Body of pancreas (tissue), 4 donors: ENCODE results near the gene SH3BP4. TPM values are rescaled to one million over a fixed set of nuclear protein-coding genes. Genes with fewer than 3 reads are reported as not detected.

Source experiments
- ATAC-seq: fragments of 150-250 bp; one replicate; pipeline ENCODE4 v1.9.1; 2016
- DNase-seq, 4 donors: peaks; one replicate each; pipeline ENCODE4 v3.0.0-alpha.2; 2019
- H3K27ac ChIP-seq, 4 donors: fragments of 200-600 bp; sonication (generic); 1 replicate in 3 of 4; 2 replicates in 1 of 4; pipeline versions ENCODE4 v1.5.1 to v1.6.1; 2016 to 2019; ENCODE audit warnings: mild to moderate bottlenecking in 1 of 4, mixed read lengths in 1 of 4, moderate library complexity in 1 of 4
- H3K27me3 ChIP-seq, 2 donors: fragments of 200-600 bp; sonication (generic); one replicate each; pipeline ENCODE4 v1.6.0; 2016; ENCODE audit warnings: mild to moderate bottlenecking in 1 of 2
- H3K36me3 ChIP-seq, 2 donors: fragments of 200-600 bp; sonication (generic); replicated peaks in 1 of 2; 2 replicates each; pipeline ENCODE4 v1.5.1; 2016; ENCODE audit warnings: low read depth in 2 of 2; ENCODE audit not compliant: insufficient read depth in 1 of 2
- H3K4me1 ChIP-seq: fragments of 200-600 bp; sonication (generic); one replicate; pipeline ENCODE4 v1.6.0; 2016
- H3K4me3 ChIP-seq, 2 donors: fragments of 200-600 bp; sonication (generic); 1 replicate in 1 of 2; 2 replicates in 1 of 2; pipeline ENCODE4 v1.5.1; 2016 to 2019
- H3K9me3 ChIP-seq, 3 donors: fragments of 200-600 bp; sonication (generic); 1 replicate in 2 of 3; 2 replicates in 1 of 3; pipeline ENCODE4 v1.5.1; 2016
- POLR2A ChIP-seq, 3 donors: fragments of 450-650 bp; IDR thresholded peaks; one replicate each; pipeline ENCODE4 v1.6.1; 2016; ENCODE audit warnings: antibody characterized with exemption in 3 of 3, mild to moderate bottlenecking in 2 of 3
- WGBS, 2 donors: methylation state at CpG; one replicate each; pipeline ENCODE4 v1.1.5; 2017; 5-methylcytosine and 5-hydroxymethylcytosine counted together
- intact Hi-C: fragments of 100-400 bp; cut with DNase I; formaldehyde crosslinking; loops from one replicate; pipeline ENCODE4 v1.15.1; 2023
- total RNA-seq, 2 donors: library from RNA; depleted of rRNA; stranded (reverse); fragments of >200 nt; gene quantifications; one replicate each; pipeline ENCODE4 v1.1.0, GENCODE V29; 2016
- TF ChIP-seq, protein P1 (sequence below), 7 experiments: fragments of 450-650 bp in 4 of 7; fragments of 200-600 bp in 3 of 7; sonication (generic) in 3 of 7; IDR thresholded peaks; one replicate each; pipeline ENCODE4 v1.5.1; 2016 to 2019; ENCODE audit warnings: antibody characterized with exemption in 7 of 7

SH3BP4 gene
- total RNA-seq, 2 donors from 2014 or later, result 62.6 to 71.9 TPM

- Histone ChIP-seq H3K36me3 (no peaks in the 10 kb centered on the region), H3K4me3 (no peak overlapping the region), H3K4me1 (peaks cover 98% of the 10 kb centered on the region)
These were observed 53.9 kb downstream of the SH3BP4 start for GRCh38 chr2:235005603-235006259.

GRCh38 chr2:235006461-235006860, 54.6 kb downstream of the SH3BP4 start:
- ATAC-seq (no peak), DNase-seq (no peak)
- Histone ChIP-seq H3K4me3 (no peak overlapping the region), H3K4me1 (peaks cover 98% of the 10 kb centered on the region), H3K36me3 (no peaks in the 10 kb centered on the region), H3K9me3 (no peaks in the 10 kb centered on the region), H3K27me3 (no peaks in the 10 kb centered on the region), H3K27ac (peak overlapping the region; percentile 91 to 95 (median 92))
- intact Hi-C loops, result no loop called here
- TF ChIP-seq, protein P1, sequence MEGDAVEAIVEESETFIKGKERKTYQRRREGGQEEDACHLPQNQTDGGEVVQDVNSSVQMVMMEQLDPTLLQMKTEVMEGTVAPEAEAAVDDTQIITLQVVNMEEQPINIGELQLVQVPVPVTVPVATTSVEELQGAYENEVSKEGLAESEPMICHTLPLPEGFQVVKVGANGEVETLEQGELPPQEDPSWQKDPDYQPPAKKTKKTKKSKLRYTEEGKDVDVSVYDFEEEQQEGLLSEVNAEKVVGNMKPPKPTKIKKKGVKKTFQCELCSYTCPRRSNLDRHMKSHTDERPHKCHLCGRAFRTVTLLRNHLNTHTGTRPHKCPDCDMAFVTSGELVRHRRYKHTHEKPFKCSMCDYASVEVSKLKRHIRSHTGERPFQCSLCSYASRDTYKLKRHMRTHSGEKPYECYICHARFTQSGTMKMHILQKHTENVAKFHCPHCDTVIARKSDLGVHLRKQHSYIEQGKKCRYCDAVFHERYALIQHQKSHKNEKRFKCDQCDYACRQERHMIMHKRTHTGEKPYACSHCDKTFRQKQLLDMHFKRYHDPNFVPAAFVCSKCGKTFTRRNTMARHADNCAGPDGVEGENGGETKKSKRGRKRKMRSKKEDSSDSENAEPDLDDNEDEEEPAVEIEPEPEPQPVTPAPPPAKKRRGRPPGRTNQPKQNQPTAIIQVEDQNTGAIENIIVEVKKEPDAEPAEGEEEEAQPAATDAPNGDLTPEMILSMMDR (IDR thresholded peaks at IDR 0.05), result no peak
- TF ChIP-seq POLR2A (IDR thresholded peaks at IDR 0.05), result no peak
- 64 to 78% methylated on average over 4 to 10 of the region's 10 CpGs for WGBS, 2 donors

More at GRCh38 chr2:235005603-235006259, 53.9 kb downstream of the SH3BP4 start:
- peak overlapping the region; percentile 91 to 95 (median 92) for H3K27ac ChIP-seq
- ATAC-seq, result peak; percentile 60
- 10 to 40% methylated on average over 9 to 20 of the region's 20 CpGs for WGBS, 2 donors
- peak in 2 of 3 donors; percentile 32 to 44 for TF ChIP-seq POLR2A (IDR thresholded peaks at IDR 0.05)
- TF ChIP-seq, protein P1 (IDR thresholded peaks at IDR 0.05), result peak in 6 of 7 experiments; percentile 19 to 65 (median 54)
- no peaks in the 10 kb centered on the region for H3K27me3 ChIP-seq
- intact Hi-C loops, result no loop called here
- no peaks in the 10 kb centered on the region for H3K9me3 ChIP-seq
- DNase-seq, result peak; percentile 85 to 91 (median 89)

DNA sequence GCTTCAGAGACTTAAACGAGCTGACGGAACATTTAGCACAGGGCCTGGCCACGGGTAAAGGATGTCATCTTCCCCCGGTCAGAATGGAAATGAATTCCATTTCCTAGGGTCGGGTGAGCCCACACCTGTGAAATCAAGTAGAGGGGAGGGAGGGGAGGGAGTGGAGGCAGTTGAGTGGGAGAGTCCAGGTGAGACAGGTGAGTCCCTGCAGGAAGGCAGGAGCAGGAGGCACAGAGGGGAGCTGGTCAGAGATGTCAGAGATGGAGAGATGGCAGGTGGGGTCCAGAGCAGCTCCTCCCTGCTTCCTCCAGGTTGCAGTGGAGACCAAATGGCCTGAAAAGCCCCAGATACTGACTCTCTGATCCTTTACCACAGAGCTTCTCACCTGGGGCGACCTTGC, 55.2 kb downstream of the SH3BP4 start:
- 52 to 54% methylated on average over 6 of the region's 6 CpGs for WGBS, 2 donors
- intact Hi-C loops, result no loop called here
- H3K27ac ChIP-seq, result peak overlapping the region; percentile 91 to 95 (median 92)
- no peak for ATAC-seq
- no peak for TF ChIP-seq POLR2A (IDR thresholded peaks at IDR 0.05)
- TF ChIP-seq, protein P1 (IDR thresholded peaks at IDR 0.05), result no peak
- no peaks in the 10 kb centered on the region for H3K27me3 ChIP-seq
- H3K4me1 ChIP-seq, result peaks cover 98% of the 10 kb centered on the region
- no peaks in the 10 kb centered on the region for H3K36me3 ChIP-seq
- H3K4me3 ChIP-seq, result no peak overlapping the region
- no peak for DNase-seq
- no peaks in the 10 kb centered on the region for H3K9me3 ChIP-seq

- no peaks in the 10 kb centered on the region for H3K9me3 ChIP-seq
- 63 to 73% methylated on average over 18 to 25 of the region's 25 CpGs for WGBS, 2 donors
- H3K27me3 ChIP-seq, result no peaks in the 10 kb centered on the region
- DNase-seq, result no peak
- TF ChIP-seq, protein P1 (IDR thresholded peaks at IDR 0.05), result no peak
- no peak for TF ChIP-seq POLR2A (IDR thresholded peaks at IDR 0.05)
- intact Hi-C loops, result no loop called here
- peak; percentile 23 for ATAC-seq
- H3K4me1 ChIP-seq, result peaks cover 98% of the 10 kb centered on the region
- H3K27ac ChIP-seq, result peak overlapping the region; percentile 91 to 95 (median 92)
- no peaks in the 10 kb centered on the region for H3K36me3 ChIP-seq
- no peak overlapping the region for H3K4me3 ChIP-seq
These were observed 56.0 kb downstream of the SH3BP4 start for GRCh38 chr2:235007664-235008457.
